MM.1S (cell line): Measurements from ENCODE around the gene GPC5.

Experiments
- EZH2 ChIP-seq: fragments of 300-600 bp; sonication (generic); optimal IDR thresholded peaks from 2 replicates; pipeline ENCODE3; 2017; ENCODE audit warnings: low read depth, mild to moderate bottlenecking, antibody characterized with exemption, low read length, mixed read lengths
- EZH2phosphoT487 ChIP-seq: fragments of 300-600 bp; sonication (generic); IDR thresholded peaks from 2 replicates; pipeline ENCODE4 v1.6.1; 2018; ENCODE audit warnings: antibody characterized with exemption, low read length
- TF ChIP-seq, protein P1 (sequence below): fragments of 300-600 bp; sonication (generic); IDR thresholded peaks from 2 replicates; pipeline ENCODE4 v1.5.1; 2016; ENCODE audit warnings: antibody characterized with exemption, low read length, mixed read lengths

GRCh38 chr13:92661406-92661805, 1263.0 kb downstream of the GPC5 start:
- TF ChIP-seq, protein P1, sequence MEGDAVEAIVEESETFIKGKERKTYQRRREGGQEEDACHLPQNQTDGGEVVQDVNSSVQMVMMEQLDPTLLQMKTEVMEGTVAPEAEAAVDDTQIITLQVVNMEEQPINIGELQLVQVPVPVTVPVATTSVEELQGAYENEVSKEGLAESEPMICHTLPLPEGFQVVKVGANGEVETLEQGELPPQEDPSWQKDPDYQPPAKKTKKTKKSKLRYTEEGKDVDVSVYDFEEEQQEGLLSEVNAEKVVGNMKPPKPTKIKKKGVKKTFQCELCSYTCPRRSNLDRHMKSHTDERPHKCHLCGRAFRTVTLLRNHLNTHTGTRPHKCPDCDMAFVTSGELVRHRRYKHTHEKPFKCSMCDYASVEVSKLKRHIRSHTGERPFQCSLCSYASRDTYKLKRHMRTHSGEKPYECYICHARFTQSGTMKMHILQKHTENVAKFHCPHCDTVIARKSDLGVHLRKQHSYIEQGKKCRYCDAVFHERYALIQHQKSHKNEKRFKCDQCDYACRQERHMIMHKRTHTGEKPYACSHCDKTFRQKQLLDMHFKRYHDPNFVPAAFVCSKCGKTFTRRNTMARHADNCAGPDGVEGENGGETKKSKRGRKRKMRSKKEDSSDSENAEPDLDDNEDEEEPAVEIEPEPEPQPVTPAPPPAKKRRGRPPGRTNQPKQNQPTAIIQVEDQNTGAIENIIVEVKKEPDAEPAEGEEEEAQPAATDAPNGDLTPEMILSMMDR, result no peak
- TF ChIP-seq EZH2, result no peak
- TF ChIP-seq EZH2phosphoT487, result no peak
